ENCODE results near the gene FUCA2. TPM values are rescaled to one million over a fixed set of nuclear protein-coding genes. Genes with fewer than 3 reads are reported as not detected.
A peak's percentile ranks its signal among the peaks of the same experiment; 100 is the strongest.

The FUCA2 gene
- total RNA-seq, 1 experiment from 2014 or later = 72.1 TPM

- peak; percentile 55 for DNase-seq
- H3K27ac Mint-ChIP-seq = no peak overlapping the region
- TF ChIP-seq CTCF (conservative IDR thresholded peaks at IDR 0.05) = no peak
Measured at GRCh38 chr6:143536461-143536865, 24.9 kb upstream of the FUCA2 start.

More at GRCh38 chr6:143536461-143536865, 24.9 kb upstream of the FUCA2 start:
- no peak overlapping the region for H4K8ac ChIP-seq (replicated peaks; ENCODE audit: insufficient read length, low read depth, low read length)
- no peak overlapping the region for H3K9ac ChIP-seq (ENCODE audit: extremely low read depth, insufficient read length, low read length)
- no peaks in the 10 kb centered on the region for H3K9me3 ChIP-seq (ENCODE audit: control insufficient read depth, low read depth, low read length)
- peaks cover 48% of the 10 kb centered on the region for H3K27me3 Mint-ChIP-seq (ENCODE audit: low read depth)
- no peaks in the 10 kb centered on the region; a peak in 1 of 7 replicates for H3K36me3 Mint-ChIP-seq (ENCODE audit: insufficient read depth in 1 of 3, low read depth in 3 of 3)
- no peak overlapping the region for H2BK20ac ChIP-seq (ENCODE audit: low read depth, low read length, poor library complexity, severe bottlenecking)
- H3T11ph ChIP-seq (ENCODE audit: low read length) = no peak overlapping the region
- peaks cover 4% of the 10 kb centered on the region; the same call in 1 of the 2 replicates for H3K4me1 ChIP-seq (ENCODE audit: insufficient read depth, low read length)
- H2BK12ac ChIP-seq (ENCODE audit: insufficient read length, low read depth, low read length) = no peak overlapping the region
- H3K79me2 ChIP-seq (ENCODE audit: insufficient read depth, low read length) = no peaks in the 10 kb centered on the region
- no peak overlapping the region for H3K56ac ChIP-seq (ENCODE audit: insufficient read length, low read depth, low read length)
- no peak overlapping the region for H4K91ac ChIP-seq (ENCODE audit: insufficient read length, low read depth, low read length)
- H3K23me2 ChIP-seq (ENCODE audit: insufficient read length, low read depth, low read length, poor library complexity, severe bottlenecking) = peaks cover 9% of the 10 kb centered on the region
- H3K4me2 ChIP-seq (ENCODE audit: insufficient read depth, insufficient read length, low read length) = peak overlapping the region; percentile 77
- no peak overlapping the region for H2AK5ac ChIP-seq (ENCODE audit: insufficient read length, low read length)
- H3K4me3 Mint-ChIP-seq = peak overlapping the region; percentile 55 to 79
- H4K5ac ChIP-seq (ENCODE audit: insufficient read length, low read depth, low read length) = no peak overlapping the region
- no peak overlapping the region for H3K18ac ChIP-seq (ENCODE audit: insufficient read length, low read depth, low read length)
- WGBS (ENCODE audit: extremely low coverage, insufficient read length, low lambda C conversion rate) = no CpG with 5 or more reads among the region's 27 CpGs
- H3K4ac ChIP-seq (ENCODE audit: low read depth, low read length) = no peak overlapping the region
- H2AFZ ChIP-seq (ENCODE audit: low read length) = no peak overlapping the region
- no peaks in the 10 kb centered on the region for H3K9me3 Mint-ChIP-seq
- no peak overlapping the region for H2BK15ac ChIP-seq (ENCODE audit: low read depth, low read length)
- H4K20me1 ChIP-seq (ENCODE audit: control insufficient read depth, insufficient read depth, insufficient read length) = no peaks in the 10 kb centered on the region
- H3K27me3 ChIP-seq (ENCODE audit: insufficient read depth, low read length) = peaks cover 4% of the 10 kb centered on the region; the same call in 1 of the 2 replicates
- H3K14ac ChIP-seq (ENCODE audit: insufficient read depth, low read length) = peak overlapping the region; percentile 82
- H2BK120ac ChIP-seq (ENCODE audit: low read depth, low read length, poor library complexity, severe bottlenecking) = no peak overlapping the region
- no peak overlapping the region for H2BK5ac ChIP-seq (ENCODE audit: insufficient read length, low read length)
- H3K79me1 ChIP-seq (ENCODE audit: insufficient read depth, low read depth, low read length, poor library complexity, severe bottlenecking) = no peaks in the 10 kb centered on the region
- peaks cover 19 to 25% of the 10 kb centered on the region in 2 experiments for H3K4me1 Mint-ChIP-seq
- no peak overlapping the region for H3K23ac ChIP-seq (ENCODE audit: insufficient read length, low read depth, low read length)
- H3K27ac ChIP-seq (ENCODE audit: insufficient read length, low read depth, low read length) = no peak overlapping the region
